ENCODE data around the gene TMEM138.
"Not testable (repeated sequence)": the region's sequence is repeated elsewhere in the genome, so short reads cannot be mapped to it uniquely, and the experiment has no call there.

The TMEM138 gene

GRCh38 chr11:61367406-61367805, 5.2 kb downstream of the TMEM138 start:
- no peak for DNase-seq (ENCODE audit: low read depth)

GRCh38 chr11:61368646-61369045, 6.5 kb downstream of the TMEM138 start:
- DNase-seq (ENCODE audit: low read depth), result no peak

- peak; percentile 99 for DNase-seq (ENCODE audit: low read depth)
Observed at GRCh38 chr11:61369372-61370348, 7.5 kb downstream of the TMEM138 start.

DNA sequence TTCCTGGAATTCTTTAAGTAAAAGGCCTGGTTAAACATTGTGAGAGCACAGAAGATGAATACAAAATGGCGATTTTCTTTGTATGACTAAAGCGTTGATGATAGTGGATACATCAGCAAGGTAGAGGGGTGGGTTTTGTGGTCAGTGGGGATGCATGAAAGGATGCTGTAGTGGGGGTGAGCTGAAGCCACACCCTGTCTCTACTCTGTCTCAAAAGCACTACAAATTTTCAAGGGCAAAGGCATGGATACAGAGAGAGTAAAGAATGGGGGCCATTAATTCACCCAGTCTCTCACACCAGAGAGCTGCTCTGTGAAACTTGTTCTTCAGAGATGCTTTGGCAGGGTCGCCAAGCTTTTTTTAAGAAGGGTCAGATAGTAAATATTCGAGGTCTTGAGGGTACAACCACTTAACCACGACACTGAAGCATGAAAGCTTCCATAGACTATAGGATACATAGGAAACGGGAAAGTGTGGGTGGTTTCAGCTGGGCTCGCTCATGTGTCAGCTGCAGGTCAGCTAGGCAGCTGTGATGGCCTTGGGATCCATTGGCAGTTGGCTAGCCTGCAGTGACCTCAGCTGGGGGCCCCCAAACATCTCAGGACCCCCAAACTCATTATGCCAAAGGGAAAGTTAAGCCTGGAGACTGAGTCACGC, 8.3 kb downstream of the TMEM138 start:
- DNase-seq (ENCODE audit: low read depth), result no peak

DNA sequence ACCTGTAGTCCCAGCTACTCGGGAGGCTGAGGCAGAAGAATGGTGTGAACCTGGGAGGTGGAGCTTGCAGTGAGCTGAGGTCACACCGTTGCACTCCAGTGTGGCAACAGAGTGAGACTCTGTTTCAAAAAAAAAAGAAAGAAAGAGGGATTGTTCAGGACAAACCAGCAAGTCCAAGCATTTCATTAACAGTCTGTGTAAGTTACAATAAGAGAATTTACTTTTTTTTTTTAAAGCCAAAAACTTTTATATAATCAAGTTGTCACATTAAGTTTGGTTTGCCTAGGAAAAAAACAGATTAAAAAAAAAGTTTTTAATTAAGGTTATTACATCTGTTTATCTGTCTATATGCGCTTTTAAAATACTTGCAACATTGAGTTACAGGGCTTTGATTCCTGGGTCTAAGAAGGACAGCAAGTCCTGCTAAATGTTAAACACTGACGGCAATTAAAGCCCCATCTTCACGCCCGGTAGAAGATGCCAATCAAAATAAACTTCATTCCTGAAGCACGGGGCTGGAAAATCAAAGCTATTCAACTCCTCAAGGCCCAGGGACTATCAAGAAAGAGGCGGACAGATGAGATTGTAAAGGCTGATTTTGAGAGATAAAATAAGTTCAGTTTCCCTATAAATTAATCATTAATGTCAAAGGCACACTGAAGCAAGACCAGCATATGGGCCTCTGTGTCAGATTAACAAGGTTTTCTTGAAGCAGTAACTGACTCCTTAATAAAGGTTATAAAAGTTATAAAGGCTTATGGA, 10.7 kb downstream of the TMEM138 start:
- DNase-seq (ENCODE audit: low read depth), result no peak

DNA sequence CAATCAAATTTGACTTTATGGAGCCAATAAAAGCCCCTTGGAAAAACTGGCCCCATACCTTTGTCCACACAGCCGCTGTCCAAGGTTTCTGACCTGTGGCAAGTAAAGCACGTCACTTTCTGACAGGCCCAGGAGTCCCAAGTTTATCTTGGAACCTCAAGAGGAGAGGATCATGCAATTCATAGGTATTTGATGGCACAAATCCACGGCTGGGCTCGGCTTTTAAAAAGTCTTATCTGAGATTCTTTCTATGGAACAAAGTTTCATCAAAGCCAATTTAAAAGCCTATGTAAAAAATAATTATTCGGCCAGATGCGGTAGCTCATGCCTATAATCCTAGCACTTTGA, 13.6 kb downstream of the TMEM138 start:
- DNase-seq (ENCODE audit: low read depth), result no peak

GRCh38 chr11:61377461-61378160, 15.4 kb downstream of the TMEM138 start:
- DNase-seq (ENCODE audit: low read depth), result peak; percentile 70

GRCh38 chr11:61378713-61379313, 16.6 kb downstream of the TMEM138 start:
- DNase-seq (ENCODE audit: low read depth), result peak; percentile 96

DNA sequence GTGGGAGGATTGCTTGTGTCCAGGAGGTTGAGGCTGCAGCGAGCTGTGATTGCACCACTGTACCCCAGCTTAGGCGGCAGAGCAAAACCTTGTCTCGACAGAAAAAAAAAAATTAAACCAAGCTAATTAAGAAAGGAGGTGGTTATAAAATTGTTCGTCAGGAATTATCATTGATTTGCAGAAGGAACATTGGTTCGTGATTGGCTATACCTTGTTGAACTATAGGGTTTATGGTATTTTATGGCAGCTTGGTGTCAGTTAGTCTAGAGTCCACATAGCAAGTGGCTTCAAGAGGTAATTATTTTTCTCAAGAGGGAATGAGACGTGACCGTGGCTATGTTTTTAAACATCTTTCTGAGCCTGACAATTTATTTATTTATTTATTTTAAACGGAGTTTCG, 18.7 kb downstream of the TMEM138 start:
- no peak for DNase-seq (ENCODE audit: low read depth)

DNA sequence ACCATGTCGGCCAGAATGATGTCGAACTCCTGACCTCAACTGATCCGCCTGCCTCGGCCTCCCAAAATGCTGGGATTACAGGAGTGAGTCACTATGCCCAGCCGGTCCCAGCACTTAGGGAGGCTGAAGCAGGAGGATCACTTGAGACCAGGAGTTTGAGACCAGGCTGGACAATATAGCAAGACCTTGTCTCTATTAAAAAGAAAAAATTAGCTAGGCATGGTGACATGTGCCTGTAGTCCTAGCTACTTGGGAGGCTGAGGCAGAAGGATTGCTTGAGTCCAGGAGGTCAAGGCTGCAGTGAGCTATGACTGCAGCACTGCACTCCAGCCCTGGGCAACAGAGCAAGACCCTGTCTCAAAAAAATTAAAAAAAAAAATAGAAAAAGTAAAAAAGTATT, 21.7 kb downstream of the TMEM138 start:
- DNase-seq (ENCODE audit: low read depth), result not testable (repeated sequence)

GRCh38 chr11:61384271-61385242, 22.4 kb downstream of the TMEM138 start:
- DNase-seq (ENCODE audit: low read depth), result peak; percentile 55

GRCh38 chr11:61390161-61390560, 28.0 kb downstream of the TMEM138 start:
- no peak for DNase-seq (ENCODE audit: low read depth)

DNA sequence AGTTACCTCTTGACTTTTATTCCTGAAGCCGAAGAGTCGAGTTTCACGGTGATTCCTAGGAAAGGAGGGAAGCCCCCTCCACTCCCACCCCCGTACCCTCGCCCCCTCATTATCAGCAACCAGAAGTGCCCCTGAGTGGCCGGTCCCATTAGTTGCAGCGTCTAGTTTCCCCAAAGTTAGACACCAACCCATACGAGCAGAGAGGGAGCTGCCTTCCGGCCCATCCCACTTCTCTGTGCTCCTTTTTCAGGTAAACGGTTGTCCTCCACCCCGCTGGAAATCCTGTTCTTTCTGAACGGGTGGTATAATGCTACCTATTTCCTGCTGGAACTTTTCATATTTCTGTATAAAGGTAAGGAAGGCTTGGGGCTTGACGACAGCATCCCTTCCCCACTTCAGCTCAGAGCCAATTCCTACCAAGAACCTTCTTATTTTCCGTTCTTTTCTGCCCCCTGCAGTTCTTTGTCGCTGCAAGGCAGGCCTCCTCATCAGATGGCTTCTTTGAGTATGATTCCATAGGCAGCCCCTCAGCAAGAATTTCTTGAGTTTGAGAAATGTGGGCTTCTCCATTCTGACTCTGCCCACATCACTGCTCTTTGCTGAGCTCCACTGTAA, 30.9 kb downstream of the TMEM138 start:
- DNase-seq (ENCODE audit: low read depth), result no peak

DNA sequence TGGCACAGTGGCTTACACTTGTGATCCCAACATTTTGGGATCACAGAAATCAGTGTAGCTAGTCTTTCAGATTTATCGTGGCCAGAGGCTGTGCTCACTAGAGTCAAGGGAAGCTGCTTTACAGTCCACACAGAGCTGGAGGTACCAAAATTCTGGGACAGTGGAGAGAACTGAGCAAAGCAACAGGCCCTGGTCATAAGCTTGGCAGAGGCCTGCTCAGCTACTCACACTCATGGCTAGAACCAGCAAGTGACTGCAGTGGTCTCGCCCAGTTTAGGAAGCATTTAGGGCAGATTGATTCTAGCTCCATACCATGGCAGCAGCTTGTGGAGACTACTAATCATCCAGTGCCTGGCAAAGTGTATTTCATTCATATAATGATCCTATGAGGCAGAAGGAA, 39.0 kb downstream of the TMEM138 start:
- DNase-seq (ENCODE audit: low read depth), result no peak

GRCh38 chr11:61401573-61401972, 39.4 kb downstream of the TMEM138 start:
- DNase-seq (ENCODE audit: low read depth), result no peak

DNA sequence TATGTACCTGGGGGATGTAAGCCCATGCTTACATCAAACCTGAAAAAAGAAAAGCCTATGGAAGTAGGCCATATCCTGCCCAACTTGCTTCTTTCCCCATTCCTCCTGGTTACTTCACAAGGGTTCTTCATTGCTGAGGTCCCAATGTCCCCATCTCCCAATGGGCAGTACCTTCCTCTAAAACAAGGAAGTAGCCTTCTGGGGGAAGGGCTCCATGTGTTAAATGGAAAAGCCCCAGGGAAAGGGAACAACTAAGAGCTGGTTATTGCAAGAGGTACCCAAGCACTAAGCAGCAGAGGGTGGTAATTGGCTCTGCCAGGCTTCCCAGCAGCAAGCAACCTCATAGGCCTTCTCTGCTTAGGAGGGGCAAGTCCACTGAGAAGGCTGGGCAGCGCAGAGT, 41.5 kb downstream of the TMEM138 start:
- DNase-seq (ENCODE audit: low read depth), result no peak

- DNase-seq (ENCODE audit: low read depth), result no peak
Observed at GRCh38 chr11:61404103-61404502, 41.9 kb downstream of the TMEM138 start.

DNA sequence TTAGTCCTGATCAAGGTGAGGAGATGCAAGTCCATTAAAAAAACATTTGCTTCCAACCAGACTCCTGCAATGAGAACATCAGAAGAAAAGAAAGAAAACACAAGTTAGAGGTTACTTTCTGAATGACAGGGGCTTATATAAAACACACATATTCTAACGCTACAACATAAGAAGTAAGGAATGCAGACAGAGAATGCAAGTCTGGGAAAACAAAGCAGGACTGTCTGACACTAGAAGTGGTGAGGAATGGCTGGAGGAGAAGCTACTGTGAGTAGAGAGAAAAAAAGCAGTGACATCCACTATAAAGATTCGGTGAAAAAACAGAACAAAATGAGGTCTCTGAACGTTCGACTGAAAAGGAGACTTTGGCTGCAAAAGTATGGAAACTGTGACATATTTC, 42.5 kb downstream of the TMEM138 start:
- peak; percentile 12 for DNase-seq (ENCODE audit: low read depth)

DNA sequence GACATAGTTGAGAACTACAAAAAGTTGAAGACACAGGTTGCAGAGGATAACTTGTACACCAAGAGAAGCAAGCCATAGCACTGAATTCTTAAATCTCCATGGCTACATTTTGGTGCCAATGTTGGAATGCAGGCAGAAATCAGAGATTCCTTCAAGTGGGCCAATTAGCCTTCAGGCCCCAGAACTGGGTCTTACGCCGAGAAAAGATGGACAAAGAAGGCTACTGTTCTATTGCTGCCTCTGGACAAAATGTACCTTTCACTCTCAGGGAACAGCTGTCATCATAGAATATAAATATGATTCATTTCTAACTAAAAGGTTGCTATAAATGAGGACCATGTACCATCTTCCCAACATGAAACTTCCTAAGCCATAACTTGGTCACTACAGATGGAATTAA, 43.9 kb downstream of the TMEM138 start:
- no peak for DNase-seq (ENCODE audit: low read depth)
